NCI-H1092 (cell line): ENCODE results near the gene ELOVL6.
A peak's percentile ranks its signal among the peaks of the same experiment; 100 is the strongest.
"Not testable (repeated sequence)": the region's sequence is repeated elsewhere in the genome, so short reads cannot be mapped to it uniquely, and the experiment has no call there.

Experiments
- DNase-seq: peaks from one replicate; lab custom pipeline; 2025; lab: John Stamatoyannopoulos, UW

The ELOVL6 gene

GRCh38 chr4:110196871-110197528, 1.4 kb downstream of the ELOVL6 start:
- DNase-seq, result no peak

GRCh38 chr4:110196206-110196870, 2.1 kb downstream of the ELOVL6 start:
- peak; percentile 30 for DNase-seq

GRCh38 chr4:110195561-110196205, 2.7 kb downstream of the ELOVL6 start:
- DNase-seq, result no peak

GRCh38 chr4:110193822-110194761, 4.3 kb downstream of the ELOVL6 start:
- DNase-seq, result peak; percentile 18

DNA sequence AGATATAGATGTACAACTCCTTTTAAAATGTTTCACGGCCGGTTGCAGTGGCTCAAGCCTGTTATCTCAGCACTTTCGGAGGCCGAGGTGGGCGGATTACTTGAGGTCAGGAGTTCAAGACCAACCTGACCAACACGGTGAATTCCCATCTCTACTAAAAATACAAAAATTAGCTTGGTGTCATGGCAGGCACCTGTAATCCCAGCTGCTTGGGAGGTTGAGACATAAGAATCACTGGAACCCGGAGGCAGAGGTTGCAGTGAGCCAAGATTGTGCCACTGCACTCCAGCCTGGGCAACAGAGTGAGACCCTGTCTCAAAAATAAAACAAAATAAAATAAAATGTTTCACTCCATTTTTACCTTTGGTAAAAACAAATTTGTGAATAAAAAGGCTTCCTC, 5.1 kb downstream of the ELOVL6 start:
- not testable (repeated sequence) for DNase-seq

DNA sequence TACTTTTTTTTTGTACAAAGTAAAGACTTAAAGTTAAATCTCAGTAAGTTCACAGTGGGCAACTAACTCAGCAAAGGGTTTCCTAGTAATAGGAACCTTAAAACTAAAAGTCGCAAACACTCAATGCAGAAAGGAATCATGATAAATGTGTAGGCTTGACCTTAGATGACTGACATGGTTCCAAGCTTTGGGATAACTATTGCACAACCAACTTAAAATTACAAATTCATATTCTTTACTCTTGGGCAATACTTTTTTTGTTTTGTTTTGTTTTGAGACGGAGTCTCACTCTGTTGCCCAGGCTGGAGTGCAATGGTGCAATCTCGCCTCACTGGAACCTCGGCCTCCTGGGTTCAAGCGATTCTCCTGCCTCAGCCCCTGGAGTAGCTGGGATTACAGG, 8.2 kb downstream of the ELOVL6 start:
- no peak for DNase-seq

- no peak for DNase-seq
These were observed 10.3 kb downstream of the ELOVL6 start for GRCh38 chr4:110188113-110188512.

- DNase-seq, result no peak
These were observed 13.6 kb downstream of the ELOVL6 start for GRCh38 chr4:110184791-110185155.

DNA sequence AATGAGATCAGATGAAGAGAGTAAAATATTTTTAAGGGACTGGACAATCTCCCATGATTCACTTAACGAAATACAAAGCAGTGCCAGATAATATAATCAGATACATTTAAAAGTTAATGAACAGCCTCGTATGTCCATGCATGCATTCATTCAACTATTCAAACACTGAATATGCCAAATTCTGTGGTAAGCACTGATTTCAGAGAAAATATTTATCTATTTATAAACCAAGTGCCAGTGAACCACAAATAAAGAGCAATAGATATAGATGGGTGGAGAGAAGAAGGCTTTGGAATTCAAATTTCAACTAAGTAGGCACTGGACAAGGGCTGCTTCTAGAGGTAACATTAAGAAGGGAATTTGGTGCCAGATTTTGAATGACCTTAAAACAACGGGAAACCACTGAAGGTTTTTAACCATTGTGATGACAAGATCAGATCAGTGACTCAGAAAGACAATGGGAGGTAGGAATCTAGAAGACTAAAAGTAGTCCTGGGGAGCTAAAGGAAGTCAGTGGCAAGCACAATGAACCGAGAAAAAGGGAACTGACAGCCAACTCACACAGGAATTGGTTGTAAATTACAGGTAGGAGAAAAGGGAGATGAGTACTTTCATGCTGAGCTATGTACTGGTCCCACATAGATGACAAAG, 14.2 kb downstream of the ELOVL6 start:
- no peak for DNase-seq

- DNase-seq, result no peak
These were observed 14.8 kb downstream of the ELOVL6 start for GRCh38 chr4:110183643-110184042.

DNA sequence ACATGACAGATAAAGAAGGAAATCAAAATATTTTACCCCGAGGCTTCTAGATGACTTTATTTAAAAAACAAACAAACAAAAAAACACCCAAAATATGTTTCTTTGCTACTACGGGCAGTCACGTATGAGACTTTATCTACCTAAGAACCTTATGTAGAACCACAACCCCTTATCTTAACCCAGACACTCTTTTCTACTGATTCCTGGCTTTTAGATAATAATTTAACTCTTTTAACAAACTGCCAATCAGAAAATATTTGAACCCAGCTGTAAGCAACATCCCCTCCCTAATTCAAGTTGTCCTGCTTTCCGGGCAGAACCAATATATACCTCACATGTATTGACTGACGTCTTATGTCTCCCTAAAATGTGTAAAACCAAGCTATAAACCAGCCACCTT, 15.4 kb downstream of the ELOVL6 start:
- no peak for DNase-seq

GRCh38 chr4:110181890-110182289, 16.5 kb downstream of the ELOVL6 start:
- no peak for DNase-seq

DNA sequence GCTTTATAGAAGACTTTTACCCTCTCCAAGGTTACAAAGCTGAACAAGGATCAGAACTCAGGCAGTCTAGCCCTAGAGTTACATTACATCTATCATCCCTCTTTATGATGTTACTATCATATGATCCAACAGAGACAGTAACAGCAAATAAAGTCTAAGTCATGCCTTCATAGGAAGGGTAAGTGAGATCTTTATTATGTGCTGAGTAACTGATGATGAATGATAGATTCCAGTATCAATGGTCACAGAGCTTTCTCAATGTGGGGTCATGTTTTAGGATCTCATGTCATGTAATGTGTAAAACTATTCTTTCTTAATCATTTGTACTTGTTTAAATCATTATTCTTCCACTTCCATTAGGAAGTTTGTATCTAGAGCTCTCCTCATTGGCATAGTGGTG, 22.8 kb downstream of the ELOVL6 start:
- DNase-seq, result no peak

DNA sequence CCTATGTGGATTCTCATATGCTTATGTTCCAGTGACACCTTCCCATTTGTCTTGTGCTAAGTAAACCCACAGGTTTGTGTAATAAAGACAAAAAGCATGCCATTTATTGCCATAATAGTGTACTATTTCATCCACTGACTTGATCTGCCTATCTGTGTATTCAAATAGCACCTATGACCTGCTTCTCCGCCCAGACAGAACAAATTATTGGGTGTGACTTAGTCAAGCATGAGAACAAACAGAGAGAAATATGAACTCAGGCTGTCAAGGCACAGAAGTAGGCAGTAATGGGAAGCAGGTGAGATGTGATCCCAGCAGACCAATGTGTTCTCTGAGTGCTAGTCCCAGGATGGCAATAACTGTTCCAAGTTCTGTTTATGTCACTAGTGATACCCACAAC, 25.4 kb downstream of the ELOVL6 start:
- peak; percentile 10 for DNase-seq

DNA sequence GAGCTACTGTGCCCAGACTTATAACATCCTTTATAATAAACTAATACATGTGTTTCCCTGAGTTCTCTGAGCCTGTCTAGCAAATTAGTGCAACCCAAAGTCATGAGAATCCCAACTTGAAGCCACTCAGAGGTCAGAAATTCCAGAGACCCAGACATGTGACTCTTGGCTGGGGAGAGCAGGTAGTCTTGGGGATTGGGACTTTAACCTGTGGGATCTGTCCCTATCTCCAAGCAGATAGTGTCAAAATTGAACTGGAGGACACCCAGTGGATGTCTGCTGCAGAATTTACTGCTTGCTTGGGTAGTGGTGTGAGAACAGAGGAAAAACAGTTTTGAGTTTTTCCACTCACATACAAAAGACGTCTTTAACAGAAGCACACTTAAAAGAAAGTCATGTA, 26.4 kb downstream of the ELOVL6 start:
- DNase-seq, result no peak

- no peak for DNase-seq
These were observed 27.6 kb downstream of the ELOVL6 start for GRCh38 chr4:110170861-110171260.

GRCh38 chr4:110165382-110166286, 32.8 kb downstream of the ELOVL6 start:
- no peak for DNase-seq

- no peak for DNase-seq
These were observed 33.6 kb downstream of the ELOVL6 start for GRCh38 chr4:110164856-110165255.

- DNase-seq, result no peak
These were observed 34.2 kb downstream of the ELOVL6 start for GRCh38 chr4:110164251-110164650.

DNA sequence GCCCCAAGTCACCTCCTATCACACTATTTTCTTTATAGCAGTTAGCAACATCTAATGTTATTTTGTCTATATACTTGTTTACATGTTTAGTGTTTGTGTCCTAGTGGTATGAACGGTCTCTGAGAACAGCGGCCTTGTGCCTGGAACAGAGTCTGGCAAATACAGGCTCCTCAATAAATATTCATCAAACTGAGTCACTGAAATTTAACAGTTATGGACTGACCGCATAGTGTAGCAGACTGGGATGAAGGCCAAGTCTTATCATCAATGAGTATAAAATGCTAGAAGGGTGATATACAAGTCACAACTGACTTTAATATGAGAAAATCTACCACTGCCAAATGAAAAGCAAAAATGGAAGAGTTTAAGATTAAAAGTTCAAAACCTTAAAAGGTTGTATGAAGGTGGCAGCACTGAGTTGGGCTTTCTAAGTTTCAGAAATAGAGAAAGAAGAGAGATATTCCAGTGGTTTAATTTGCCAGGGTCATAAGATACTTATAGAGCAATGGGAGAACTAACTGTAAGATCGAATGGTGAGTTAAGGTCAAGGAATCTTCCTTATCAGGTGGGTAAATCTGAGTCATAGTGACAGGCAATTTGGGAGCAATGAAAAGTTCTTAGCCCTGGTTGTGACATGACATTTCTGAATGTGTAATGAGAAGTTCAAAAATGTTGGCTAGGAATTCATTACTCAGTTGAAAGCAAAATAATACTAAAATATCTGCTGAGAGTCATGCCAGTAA, 34.9 kb downstream of the ELOVL6 start:
- DNase-seq, result no peak
